ENCODE data around the gene SEPTIN5.

DNA sequence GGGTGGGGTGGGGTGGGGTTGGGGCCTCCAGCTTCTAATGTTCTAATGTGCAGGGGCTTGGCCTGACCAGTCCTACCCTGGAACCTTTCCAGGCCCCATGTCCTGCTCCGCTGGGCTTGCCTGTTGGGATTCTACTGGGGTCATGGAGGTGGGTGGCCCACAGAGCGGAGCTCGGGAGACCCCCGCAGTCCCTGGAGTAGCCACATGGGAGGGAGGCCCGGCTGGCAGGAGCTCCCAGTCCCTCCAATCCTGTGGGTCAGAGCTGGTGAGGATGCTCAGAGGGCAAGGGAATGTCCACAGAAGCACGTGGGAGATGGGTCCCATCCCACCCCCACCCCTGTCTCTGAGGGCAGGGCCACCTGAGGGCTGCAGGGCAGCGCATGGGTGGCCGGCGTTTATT lies 2.9 kb downstream of the SEPTIN5 start:
- TF ChIP-seq EZH2phosphoT487 (IDR thresholded peaks at IDR 0.05; ENCODE audit: borderline replicate concordance, low read depth, low read length): no peak
- TF ChIP-seq, protein P1, sequence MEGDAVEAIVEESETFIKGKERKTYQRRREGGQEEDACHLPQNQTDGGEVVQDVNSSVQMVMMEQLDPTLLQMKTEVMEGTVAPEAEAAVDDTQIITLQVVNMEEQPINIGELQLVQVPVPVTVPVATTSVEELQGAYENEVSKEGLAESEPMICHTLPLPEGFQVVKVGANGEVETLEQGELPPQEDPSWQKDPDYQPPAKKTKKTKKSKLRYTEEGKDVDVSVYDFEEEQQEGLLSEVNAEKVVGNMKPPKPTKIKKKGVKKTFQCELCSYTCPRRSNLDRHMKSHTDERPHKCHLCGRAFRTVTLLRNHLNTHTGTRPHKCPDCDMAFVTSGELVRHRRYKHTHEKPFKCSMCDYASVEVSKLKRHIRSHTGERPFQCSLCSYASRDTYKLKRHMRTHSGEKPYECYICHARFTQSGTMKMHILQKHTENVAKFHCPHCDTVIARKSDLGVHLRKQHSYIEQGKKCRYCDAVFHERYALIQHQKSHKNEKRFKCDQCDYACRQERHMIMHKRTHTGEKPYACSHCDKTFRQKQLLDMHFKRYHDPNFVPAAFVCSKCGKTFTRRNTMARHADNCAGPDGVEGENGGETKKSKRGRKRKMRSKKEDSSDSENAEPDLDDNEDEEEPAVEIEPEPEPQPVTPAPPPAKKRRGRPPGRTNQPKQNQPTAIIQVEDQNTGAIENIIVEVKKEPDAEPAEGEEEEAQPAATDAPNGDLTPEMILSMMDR (conservative IDR thresholded peaks at IDR 0.05; ENCODE audit: low read length): no peak
